Measurements from ENCODE around the gene TTC9B.

GRCh38 chr19:40205760-40206159 is 12.4 kb downstream of the TTC9B start:
- TF ChIP-seq ZBTB21 (CRISPR knock-in tag; IDR thresholded peaks at IDR 0.05; ENCODE audit: borderline replicate concordance), result no peak
- TF ChIP-seq, protein P1, sequence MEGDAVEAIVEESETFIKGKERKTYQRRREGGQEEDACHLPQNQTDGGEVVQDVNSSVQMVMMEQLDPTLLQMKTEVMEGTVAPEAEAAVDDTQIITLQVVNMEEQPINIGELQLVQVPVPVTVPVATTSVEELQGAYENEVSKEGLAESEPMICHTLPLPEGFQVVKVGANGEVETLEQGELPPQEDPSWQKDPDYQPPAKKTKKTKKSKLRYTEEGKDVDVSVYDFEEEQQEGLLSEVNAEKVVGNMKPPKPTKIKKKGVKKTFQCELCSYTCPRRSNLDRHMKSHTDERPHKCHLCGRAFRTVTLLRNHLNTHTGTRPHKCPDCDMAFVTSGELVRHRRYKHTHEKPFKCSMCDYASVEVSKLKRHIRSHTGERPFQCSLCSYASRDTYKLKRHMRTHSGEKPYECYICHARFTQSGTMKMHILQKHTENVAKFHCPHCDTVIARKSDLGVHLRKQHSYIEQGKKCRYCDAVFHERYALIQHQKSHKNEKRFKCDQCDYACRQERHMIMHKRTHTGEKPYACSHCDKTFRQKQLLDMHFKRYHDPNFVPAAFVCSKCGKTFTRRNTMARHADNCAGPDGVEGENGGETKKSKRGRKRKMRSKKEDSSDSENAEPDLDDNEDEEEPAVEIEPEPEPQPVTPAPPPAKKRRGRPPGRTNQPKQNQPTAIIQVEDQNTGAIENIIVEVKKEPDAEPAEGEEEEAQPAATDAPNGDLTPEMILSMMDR (IDR thresholded peaks at IDR 0.05), result no peak
- no peak for TF ChIP-seq ESRRA (CRISPR knock-in tag; IDR thresholded peaks at IDR 0.05; ENCODE audit: borderline replicate concordance)
- no peak for TF ChIP-seq TEAD4 (CRISPR knock-in tag; IDR thresholded peaks at IDR 0.05)
- no peak for TF ChIP-seq STAT6 (CRISPR knock-in tag; conservative IDR thresholded peaks at IDR 0.05; ENCODE audit: low read depth)
- TF ChIP-seq ZNF512 (CRISPR knock-in tag; IDR thresholded peaks at IDR 0.05; ENCODE audit: borderline replicate concordance), result no peak
- TF ChIP-seq TP53 (CRISPR knock-in tag; IDR thresholded peaks at IDR 0.05), result no peak
- TF ChIP-seq NFE2L1 (CRISPR knock-in tag; IDR thresholded peaks at IDR 0.05), result no peak
- no peak for TF ChIP-seq NR3C1 (CRISPR knock-in tag; conservative IDR thresholded peaks at IDR 0.05; ENCODE audit: low read depth)
- no peak for TF ChIP-seq ZNF423 (CRISPR knock-in tag; IDR thresholded peaks at IDR 0.05)
- TF ChIP-seq, protein P2, sequence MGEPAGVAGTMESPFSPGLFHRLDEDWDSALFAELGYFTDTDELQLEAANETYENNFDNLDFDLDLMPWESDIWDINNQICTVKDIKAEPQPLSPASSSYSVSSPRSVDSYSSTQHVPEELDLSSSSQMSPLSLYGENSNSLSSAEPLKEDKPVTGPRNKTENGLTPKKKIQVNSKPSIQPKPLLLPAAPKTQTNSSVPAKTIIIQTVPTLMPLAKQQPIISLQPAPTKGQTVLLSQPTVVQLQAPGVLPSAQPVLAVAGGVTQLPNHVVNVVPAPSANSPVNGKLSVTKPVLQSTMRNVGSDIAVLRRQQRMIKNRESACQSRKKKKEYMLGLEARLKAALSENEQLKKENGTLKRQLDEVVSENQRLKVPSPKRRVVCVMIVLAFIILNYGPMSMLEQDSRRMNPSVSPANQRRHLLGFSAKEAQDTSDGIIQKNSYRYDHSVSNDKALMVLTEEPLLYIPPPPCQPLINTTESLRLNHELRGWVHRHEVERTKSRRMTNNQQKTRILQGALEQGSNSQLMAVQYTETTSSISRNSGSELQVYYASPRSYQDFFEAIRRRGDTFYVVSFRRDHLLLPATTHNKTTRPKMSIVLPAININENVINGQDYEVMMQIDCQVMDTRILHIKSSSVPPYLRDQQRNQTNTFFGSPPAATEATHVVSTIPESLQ (CRISPR knock-in tag; IDR thresholded peaks at IDR 0.05), result no peak
- no peak for TF ChIP-seq MLX (CRISPR knock-in tag; IDR thresholded peaks at IDR 0.05)
- no peak for TF ChIP-seq FOXP1 (CRISPR knock-in tag; IDR thresholded peaks at IDR 0.05; ENCODE audit: borderline replicate concordance)
